Measurements from ENCODE around the gene R3HDM4. TPM values are rescaled to one million over a fixed set of nuclear protein-coding genes. Genes with fewer than 3 reads are reported as not detected.

R3HDM4 gene
- total and polyA plus RNA-seq, 2 donors (not counting 3 experiments of a cell fraction or from before 2014, with no cell fraction given), result 51.8 to 53.9 TPM

DNA sequence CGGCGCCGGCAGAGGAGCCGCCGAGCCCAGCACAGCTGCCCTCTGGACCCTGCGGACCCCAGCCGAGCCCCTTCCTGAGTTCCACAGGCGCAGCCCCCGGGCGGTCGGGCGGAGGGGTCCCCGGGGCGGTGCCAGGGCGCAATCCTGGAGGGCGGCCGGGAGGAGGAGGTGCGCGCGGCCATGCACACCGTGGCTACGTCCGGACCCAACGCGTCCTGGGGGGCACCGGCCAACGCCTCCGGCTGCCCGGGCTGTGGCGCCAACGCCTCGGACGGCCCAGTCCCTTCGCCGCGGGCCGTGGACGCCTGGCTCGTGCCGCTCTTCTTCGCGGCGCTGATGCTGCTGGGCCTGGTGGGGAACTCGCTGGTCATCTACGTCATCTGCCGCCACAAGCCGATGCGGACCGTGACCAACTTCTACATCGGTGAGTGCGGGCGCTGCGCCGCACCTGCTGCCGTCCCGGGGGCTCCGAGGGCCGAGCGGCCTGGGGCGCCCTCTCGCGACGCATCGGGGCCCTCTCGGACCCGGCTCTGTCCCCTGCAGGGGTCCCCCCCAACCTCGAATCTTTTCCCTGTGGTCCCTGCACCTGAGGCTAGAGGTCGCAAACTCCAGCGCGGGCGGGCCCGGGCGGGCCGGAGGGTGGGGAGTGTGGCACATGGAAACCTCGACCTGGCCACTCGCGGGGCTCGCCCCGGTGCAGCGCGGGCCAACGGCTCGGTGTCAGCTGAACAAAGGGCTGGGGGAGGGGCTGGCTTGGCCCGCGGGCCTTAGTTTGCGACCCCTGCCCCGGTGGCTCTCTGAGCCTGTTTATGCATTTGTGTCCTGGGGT, 4.5 kb upstream of the R3HDM4 start, which contains the start of gene KISS1R:
KISS1R (plus strand) TSS at position 11 of the 829 bp plus-strand sequence; CDS start at position 181, 170 bp downstream.
- no peak for DNase-seq (ENCODE audit: low read depth, low spot score)
- intact Hi-C loops (cut with micrococcal nuclease), result no loop called here

More for the DNA sequence above, 4.5 kb upstream of the R3HDM4 start, which contains the start of gene KISS1R:
- no peak within 1 kb of the TSS for H2AFZ ChIP-seq (ENCODE audit: low read depth, low read length)
- H3K9me1 ChIP-seq (replicated peaks; ENCODE audit: control insufficient read depth, extremely low read depth, insufficient read depth, low read length), result no peaks in the 10 kb centered on the region
- peaks cover 6% of the 10 kb centered on the region for H3K4me1 ChIP-seq (ENCODE audit: control insufficient read depth, extremely low read depth, insufficient read depth, low read length)
- H4K20me1 ChIP-seq (replicated peaks; ENCODE audit: control insufficient read depth, extremely low read depth, insufficient read depth, low read length), result no peaks in the 10 kb centered on the region
- H3K4me3 ChIP-seq (replicated peaks in 1 of 3; ENCODE audit: insufficient read depth in 1 of 3, low read depth in 1 of 3, low read length in 3 of 3), result no peak within 1 kb of the TSS
- no peak for FAIRE-seq
- H3K9ac ChIP-seq (replicated peaks; ENCODE audit: extremely low read depth, insufficient read depth, low read length), result no peak within 1 kb of the TSS
- BruUV-seq (replicated peaks), result no TSS peak
- TF ChIP-seq FOS (IDR thresholded peaks at IDR 0.05; ENCODE audit: borderline replicate concordance, insufficient read depth, low read length), result no peak
- TF ChIP-seq, protein P1, sequence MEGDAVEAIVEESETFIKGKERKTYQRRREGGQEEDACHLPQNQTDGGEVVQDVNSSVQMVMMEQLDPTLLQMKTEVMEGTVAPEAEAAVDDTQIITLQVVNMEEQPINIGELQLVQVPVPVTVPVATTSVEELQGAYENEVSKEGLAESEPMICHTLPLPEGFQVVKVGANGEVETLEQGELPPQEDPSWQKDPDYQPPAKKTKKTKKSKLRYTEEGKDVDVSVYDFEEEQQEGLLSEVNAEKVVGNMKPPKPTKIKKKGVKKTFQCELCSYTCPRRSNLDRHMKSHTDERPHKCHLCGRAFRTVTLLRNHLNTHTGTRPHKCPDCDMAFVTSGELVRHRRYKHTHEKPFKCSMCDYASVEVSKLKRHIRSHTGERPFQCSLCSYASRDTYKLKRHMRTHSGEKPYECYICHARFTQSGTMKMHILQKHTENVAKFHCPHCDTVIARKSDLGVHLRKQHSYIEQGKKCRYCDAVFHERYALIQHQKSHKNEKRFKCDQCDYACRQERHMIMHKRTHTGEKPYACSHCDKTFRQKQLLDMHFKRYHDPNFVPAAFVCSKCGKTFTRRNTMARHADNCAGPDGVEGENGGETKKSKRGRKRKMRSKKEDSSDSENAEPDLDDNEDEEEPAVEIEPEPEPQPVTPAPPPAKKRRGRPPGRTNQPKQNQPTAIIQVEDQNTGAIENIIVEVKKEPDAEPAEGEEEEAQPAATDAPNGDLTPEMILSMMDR (IDR thresholded peaks at IDR 0.05; ENCODE audit: extremely low read depth in 1 of 2, insufficient read depth in 1 of 2, low read depth in 1 of 2, low read length in 2 of 2), result peak; percentile 31 to 58
- peak; percentile 99 for TF ChIP-seq EZH2 (IDR thresholded peaks at IDR 0.05; ENCODE audit: borderline replicate concordance, low read depth, low read length, severe bottlenecking)
- H3K79me2 ChIP-seq (ENCODE audit: control insufficient read depth, insufficient read depth, low read length), result no peaks in the 10 kb centered on the region
- no peaks in the 10 kb centered on the region for H3K36me3 ChIP-seq (ENCODE audit: control insufficient read depth in 2 of 2, extremely low read depth in 1 of 2, insufficient read depth in 2 of 2, low read length in 2 of 2)
- no peak within 1 kb of the TSS for H3K4me2 ChIP-seq (ENCODE audit: insufficient read depth, low read length)
- no peak within 1 kb of the TSS for H3K27ac ChIP-seq (ENCODE audit: insufficient read depth, low read depth, low read length)
- dilution Hi-C loops (cut with MboI; ENCODE audit: extremely low pct_ligation_motif_present, low sequenced_read_pairs), result no loop called here
- CTCF ChIA-PET, result interaction anchor here (0.9 kb wide), 1 partner anchor 61 kb away, joined by 3 read pairs; no protein-coding TSS in a partner anchor
- no peaks in the 10 kb centered on the region for H3K9me3 ChIP-seq (replicated peaks; ENCODE audit: control insufficient read depth, insufficient read depth, low read length)
- POLR2A ChIA-PET, result no interaction called here
- peaks cover 28 to 35% of the 10 kb centered on the region in 2 experiments for H3K27me3 ChIP-seq (ENCODE audit: control insufficient read depth in 2 of 2, insufficient read depth in 2 of 2, low read length in 2 of 2)

Measured in endothelial cell of umbilical vein (primary cell).